K562 (cell line): Measurements from ENCODE around the gene CBFA2T3. TPM values are rescaled to one million over a fixed set of nuclear protein-coding genes. Genes with fewer than 3 reads are reported as not detected.

Experiments used
- BCL6 ChIP-seq: fragments of 250-450 bp; sonication (Bioruptor Pico); IDR thresholded peaks from 2 replicates; pipeline ENCODE4 v1.4.0; 2020
- BRD4 ChIP-seq: fragments of 200-600 bp; sonication (generic); IDR thresholded peaks from 2 replicates; pipeline ENCODE4 v1.6.1; 2017; ENCODE audit warnings: inconsistent platforms
- EGR1 ChIP-seq: fragments of 450-650 bp; conservative IDR thresholded peaks from 2 replicates; pipeline ENCODE4 v1.6.1; 2017; ENCODE audit warnings: mild to moderate bottlenecking
- EHMT2 ChIP-seq: fragments of 450-650 bp; IDR thresholded peaks from 2 replicates; pipeline ENCODE4 v1.6.1; 2018; ENCODE audit warnings: antibody characterized with exemption
- HLTF ChIP-seq: fragments of 450-650 bp; IDR thresholded peaks from 2 replicates; pipeline ENCODE4 v1.6.1; 2016
- HNRNPL ChIP-seq: fragments of 200-400 bp; formaldehyde crosslinking; IDR thresholded peaks from 2 replicates; pipeline ENCODE4 v1.6.1; 2017; ENCODE audit warnings: low read depth, mild to moderate bottlenecking, low read length
- ILK ChIP-seq: fragments of 450-650 bp; IDR thresholded peaks from 2 replicates; pipeline ENCODE4 v1.6.1; 2016; ENCODE audit warnings: missing genetic modification characterization, low read depth, mild to moderate bottlenecking, missing compliant biosample characterization, moderate library complexity, borderline replicate concordance
- JUNB ChIP-seq: fragments of 450-650 bp; formaldehyde crosslinking; conservative IDR thresholded peaks from 2 replicates; pipeline ENCODE4 v1.4.0; 2020; ENCODE audit warnings: mild to moderate bottlenecking
- KLF16 ChIP-seq: IDR thresholded peaks from 2 replicates; pipeline ENCODE4 v1.6.1; 2016; ENCODE audit warnings: antibody characterized with exemption
- MEIS2 ChIP-seq: fragments of 450-650 bp; IDR thresholded peaks from 2 replicates; pipeline ENCODE4 v1.6.1; 2014; ENCODE audit warnings: mild to moderate bottlenecking; ENCODE audit not compliant: partially characterized antibody
- MITF ChIP-seq: IDR thresholded peaks from 2 replicates; pipeline ENCODE4 v1.6.1; 2014; ENCODE audit warnings: antibody characterized with exemption
- MXI1 ChIP-seq: IDR thresholded peaks from 2 replicates; pipeline ENCODE4 v1.6.1; 2011; ENCODE audit warnings: low read depth, mild to moderate bottlenecking, improper control_type of control experiment, low read length
- MYNN ChIP-seq, 2 experiments: sonication (generic); formaldehyde crosslinking in 1 of 2; IDR thresholded peaks; 2 replicates each; pipeline versions ENCODE4 v1.5.0 to v1.6.1; 2016 to 2020; ENCODE audit warnings: antibody characterized with exemption in 1 of 2, missing genetic modification reagents in 1 of 2
- NCOA6 ChIP-seq: fragments of 450-650 bp; IDR thresholded peaks from 2 replicates; pipeline ENCODE4 v1.6.1; 2017; ENCODE audit warnings: mild to moderate bottlenecking
- NCOR1 ChIP-seq: fragments of 450-650 bp; IDR thresholded peaks from 2 replicates; pipeline ENCODE4 v1.6.1; 2016; ENCODE audit warnings: mild to moderate bottlenecking, moderate library complexity
- PHB2 ChIP-seq: fragments of 450-650 bp; IDR thresholded peaks from 2 replicates; pipeline ENCODE4 v1.6.1; 2017; ENCODE audit warnings: low read depth
- PRMT5 ChIP-seq: sonication (generic); formaldehyde crosslinking; IDR thresholded peaks from 2 replicates; pipeline ENCODE4 v1.5.0; 2020; ENCODE audit warnings: missing genetic modification reagents
- RBM22 ChIP-seq: fragments of 200-400 bp; formaldehyde crosslinking; IDR thresholded peaks from 2 replicates; pipeline ENCODE4 v1.6.1; 2018; ENCODE audit warnings: low read length, low read depth; ENCODE audit not compliant: poor library complexity, severe bottlenecking
- RNF2 ChIP-seq: sonication (generic); IDR thresholded peaks from 2 replicates; pipeline ENCODE4 v1.6.1; 2016
- SAFB ChIP-seq: fragments of 200-400 bp; formaldehyde crosslinking; IDR thresholded peaks from 2 replicates; pipeline ENCODE4 v1.6.1; 2017; ENCODE audit warnings: low read depth, low read length, borderline replicate concordance
- SMAD3 ChIP-seq: fragments of 450-650 bp; formaldehyde crosslinking; conservative IDR thresholded peaks from 2 replicates; pipeline ENCODE4 v1.4.0; 2020; ENCODE audit warnings: mild to moderate bottlenecking
- STAT5A ChIP-seq: IDR thresholded peaks from 2 replicates; pipeline ENCODE4 v1.6.1; 2012; ENCODE audit warnings: low read length, inconsistent platforms, borderline replicate concordance
- TCF3 ChIP-seq: sonication (generic); formaldehyde crosslinking; IDR thresholded peaks from 2 replicates; pipeline ENCODE4 v1.4.0; 2020; ENCODE audit warnings: mild to moderate bottlenecking, missing genetic modification reagents
- TRIM24 ChIP-seq, 2 experiments: fragments of 450-650 bp; IDR thresholded peaks; 2 replicates each; pipeline ENCODE4 v1.6.1; 2016
- U2AF2 ChIP-seq: fragments of 200-400 bp; formaldehyde crosslinking; optimal IDR thresholded peaks from 2 replicates; pipeline ENCODE3; 2017; ENCODE audit warnings: low read depth, mild to moderate bottlenecking, low read length
- ZC3H4 ChIP-seq: sonication (generic); formaldehyde crosslinking; IDR thresholded peaks from 2 replicates; pipeline ENCODE4 v1.9.0; 2021; ENCODE audit warnings: missing genetic modification reagents, borderline replicate concordance
- ZFP30 ChIP-seq: fragments of 250-450 bp; sonication (Bioruptor Pico); IDR thresholded peaks from 2 replicates; pipeline ENCODE4 v1.8.0; 2022; ENCODE audit warnings: moderate library complexity, mild to moderate bottlenecking, inconsistent platforms, borderline replicate concordance
- ZNF586 ChIP-seq: fragments of 450-650 bp; formaldehyde crosslinking; conservative IDR thresholded peaks from 2 replicates; pipeline ENCODE4 v1.4.0; 2020; ENCODE audit warnings: mild to moderate bottlenecking, moderate library complexity
- polyA plus RNA-seq, 8 experiments: library from polyadenylated mRNA; depleted of rRNA in 4 of 8; stranded (reverse) in 5 of 8; unstranded in 3 of 8; fragments of >200 nt; fragmentation: Nextera tagmentation in 2 of 8; fragmentation: Illumina TruSeq in 1 of 8; extraction: Ambion mirVana in 2 of 8; extraction: Trizol in 1 of 8; gene quantifications; 2 replicates each; pipeline versions ENCODE4 v1.2.1 to v1.2.3, GENCODE V29; 2011 to 2014; ENCODE audit warnings: inconsistent platforms in 1 of 8, missing spikeins in 1 of 8
- total RNA-seq, 7 experiments: library from RNA; depleted of rRNA in 6 of 7; stranded (reverse); fragments of >200 nt in 6 of 7; fragmentation: Illumina TruSeq in 2 of 7; extraction: Trizol in 2 of 7; gene quantifications; 2 replicates each; pipeline versions ENCODE4 v1.2.1 to v1.2.3, GENCODE V29; 2011 to 2021; ENCODE audit warnings: low replicate concordance in 1 of 7
- TF ChIP-seq, protein P1 (sequence below): fragments of 450-650 bp; formaldehyde crosslinking; IDR thresholded peaks from 2 replicates; pipeline ENCODE4 v1.4.0; 2022; ENCODE audit warnings: missing genetic modification characterization
- TF ChIP-seq, protein P2 (sequence below): fragments of 450-650 bp; formaldehyde crosslinking; conservative IDR thresholded peaks from 2 replicates; pipeline ENCODE4 v1.4.0; 2022; ENCODE audit warnings: mild to moderate bottlenecking, missing genetic modification characterization

Gene CBFA2T3
- total and polyA plus RNA-seq, 9 of the 15 experiments (the other 6 are each of a cell fraction or from before 2014, with no cell fraction given): 2.3 to 145 (median 6.7) TPM

- TF ChIP-seq EGR1 (peak; percentile 62), JUNB (CRISPR knock-in tag) (no peak), MEIS2 (no peak), BRD4 (no peak), ZNF586 (CRISPR knock-in tag) (no peak), MYNN (IDR thresholded peaks at IDR 0.05) (no peak), MYNN (CRISPR knock-in tag; IDR thresholded peaks at IDR 0.05) (no peak), RNF2 (no peak), MITF (no peak), STAT5A (no peak), RBM22 (no peak), HNRNPL (no peak), TCF3 (no peak), MXI1 (no peak), U2AF2 (no peak), EHMT2 (peak; percentile 78; the same call in 1 of the 2 replicates), KLF16 (no peak), HLTF (peak; percentile 29; the same call in 1 of the 2 replicates), SAFB (no peak), ZC3H4 (no peak), TRIM24 (IDR thresholded peaks at IDR 0.05) (0 out of 4 replicates have a peak, but pooled peaks of 1 of the 2 experiments have one; percentile 7), NCOR1 (no peak; the same call in 1 of the 2 replicates), NCOA6 (no peak), PRMT5 (no peak), PHB2 (no peak), ZFP30 (CRISPR knock-in tag) (no peak), ILK (no peak), BCL6 (CRISPR knock-in tag) (no peak), SMAD3 (CRISPR knock-in tag) (no peak)
- TF ChIP-seq, protein P1, sequence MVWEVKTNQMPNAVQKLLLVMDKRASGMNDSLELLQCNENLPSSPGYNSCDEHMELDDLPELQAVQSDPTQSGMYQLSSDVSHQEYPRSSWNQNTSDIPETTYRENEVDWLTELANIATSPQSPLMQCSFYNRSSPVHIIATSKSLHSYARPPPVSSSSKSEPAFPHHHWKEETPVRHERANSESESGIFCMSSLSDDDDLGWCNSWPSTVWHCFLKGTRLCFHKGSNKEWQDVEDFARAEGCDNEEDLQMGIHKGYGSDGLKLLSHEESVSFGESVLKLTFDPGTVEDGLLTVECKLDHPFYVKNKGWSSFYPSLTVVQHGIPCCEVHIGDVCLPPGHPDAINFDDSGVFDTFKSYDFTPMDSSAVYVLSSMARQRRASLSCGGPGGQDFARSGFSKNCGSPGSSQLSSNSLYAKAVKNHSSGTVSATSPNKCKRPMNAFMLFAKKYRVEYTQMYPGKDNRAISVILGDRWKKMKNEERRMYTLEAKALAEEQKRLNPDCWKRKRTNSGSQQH (CRISPR knock-in tag): peak; percentile 77; the same call in 1 of the 2 replicates
- TF ChIP-seq, protein P2, sequence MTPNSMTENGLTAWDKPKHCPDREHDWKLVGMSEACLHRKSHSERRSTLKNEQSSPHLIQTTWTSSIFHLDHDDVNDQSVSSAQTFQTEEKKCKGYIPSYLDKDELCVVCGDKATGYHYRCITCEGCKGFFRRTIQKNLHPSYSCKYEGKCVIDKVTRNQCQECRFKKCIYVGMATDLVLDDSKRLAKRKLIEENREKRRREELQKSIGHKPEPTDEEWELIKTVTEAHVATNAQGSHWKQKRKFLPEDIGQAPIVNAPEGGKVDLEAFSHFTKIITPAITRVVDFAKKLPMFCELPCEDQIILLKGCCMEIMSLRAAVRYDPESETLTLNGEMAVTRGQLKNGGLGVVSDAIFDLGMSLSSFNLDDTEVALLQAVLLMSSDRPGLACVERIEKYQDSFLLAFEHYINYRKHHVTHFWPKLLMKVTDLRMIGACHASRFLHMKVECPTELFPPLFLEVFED (CRISPR knock-in tag): peak; percentile 85; the same call in 1 of the 2 replicates
Measured at GRCh38 chr16:88964636-88965035, 12.4 kb downstream of the CBFA2T3 start (continued).
